Kidney glomerular epithelial cell (primary cell): ENCODE measurements around the gene DLGAP4.

ENCODE experiments used
- DNase-seq: peaks from one replicate; lab custom pipeline; 2025; lab: John Stamatoyannopoulos, UW

Gene DLGAP4

DNA sequence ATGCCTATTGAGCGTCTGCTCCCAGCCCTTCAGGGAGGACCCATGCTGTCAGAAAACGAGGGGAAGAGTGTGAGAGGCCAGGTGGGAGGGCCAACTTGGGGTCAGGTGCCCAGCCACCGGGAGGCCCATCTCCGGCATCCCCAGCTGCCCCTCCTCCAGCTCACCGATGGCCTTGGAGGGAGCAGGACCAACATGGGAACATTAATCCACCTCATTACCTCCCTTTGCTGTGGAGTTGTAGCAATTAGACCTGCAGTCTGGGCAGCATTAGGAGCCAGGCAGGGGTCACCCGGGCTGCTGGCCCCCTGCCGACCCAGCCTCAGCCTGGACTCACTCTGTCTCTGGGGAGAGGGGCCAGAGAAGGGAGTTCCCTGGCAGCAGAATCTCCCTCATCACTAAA is 25.1 kb downstream of the DLGAP4 start:
- no peak for DNase-seq

- no peak for DNase-seq
These were observed 27.7 kb downstream of the DLGAP4 start for GRCh38 chr20:36333841-36334240.

- no peak for DNase-seq
These were observed 28.4 kb downstream of the DLGAP4 start for GRCh38 chr20:36334281-36335205.

- no peak for DNase-seq
These were observed 29.2 kb downstream of the DLGAP4 start for GRCh38 chr20:36335206-36335870.

GRCh38 chr20:36336204-36336603 is 30.1 kb downstream of the DLGAP4 start:
- no peak for DNase-seq

DNA sequence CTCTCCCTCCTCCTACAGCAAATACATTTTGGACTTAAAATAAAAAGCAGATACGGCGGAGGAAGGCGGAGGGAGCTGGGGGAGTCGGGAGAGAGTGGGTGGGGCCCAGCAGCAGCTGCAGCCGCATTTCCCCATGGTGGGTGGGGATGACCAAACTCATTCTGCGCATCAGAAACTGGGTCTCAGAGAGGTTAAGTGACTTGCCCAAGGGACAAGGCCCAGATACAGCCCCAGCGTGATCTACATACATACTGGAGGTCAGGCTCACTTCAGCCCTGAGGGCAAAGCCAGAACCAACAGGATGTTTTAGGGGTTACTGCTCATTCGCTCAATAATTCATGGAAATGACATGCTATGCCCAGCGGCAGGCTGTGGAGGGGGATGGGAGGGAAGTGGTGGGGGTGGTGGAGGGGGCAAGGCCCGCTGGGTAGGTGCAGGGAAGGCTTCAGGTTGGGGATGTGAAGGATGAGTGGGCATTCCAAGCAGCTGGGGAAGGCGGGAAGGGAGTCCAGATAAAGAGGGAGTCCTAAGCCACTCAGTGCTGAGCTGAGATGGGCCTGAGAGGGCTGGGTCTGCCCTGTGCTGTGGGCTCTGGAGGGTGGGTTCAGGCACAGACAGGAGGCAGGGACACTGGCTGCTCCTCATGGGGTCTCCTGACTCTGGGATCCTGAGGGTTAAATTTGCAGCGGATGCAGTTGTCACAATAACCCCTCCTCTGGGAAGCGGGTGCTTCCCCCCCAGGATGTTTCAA is 31.0 kb downstream of the DLGAP4 start:
- DNase-seq: no peak

DNA sequence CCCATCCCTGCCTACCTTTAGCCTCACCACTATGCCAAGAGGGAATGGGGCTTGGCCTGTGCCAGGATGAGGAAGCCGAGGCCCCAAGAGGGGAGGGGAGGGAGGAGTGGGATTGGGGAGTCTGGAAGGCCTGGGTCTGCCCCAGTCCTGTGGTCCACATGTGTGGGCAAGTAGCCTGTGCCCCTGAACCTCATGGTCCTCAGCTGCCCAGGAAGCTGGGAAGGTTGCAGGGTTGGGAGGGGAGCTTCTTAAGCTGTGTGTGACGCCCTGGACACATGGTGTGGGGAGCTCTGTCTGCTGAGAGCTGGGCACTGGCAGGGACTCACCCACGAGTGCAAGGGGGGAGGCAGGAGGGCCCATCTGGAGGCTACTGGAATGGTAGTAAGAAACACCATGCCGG is 31.7 kb downstream of the DLGAP4 start:
- no peak for DNase-seq

GRCh38 chr20:36339646-36340592 is 33.8 kb downstream of the DLGAP4 start:
- DNase-seq: no peak

GRCh38 chr20:36340593-36340990 is 34.5 kb downstream of the DLGAP4 start:
- DNase-seq: no peak

GRCh38 chr20:36341331-36342020 is 35.3 kb downstream of the DLGAP4 start:
- DNase-seq: no peak

- no peak for DNase-seq
These were observed 36.4 kb downstream of the DLGAP4 start for GRCh38 chr20:36342331-36343120.

DNA sequence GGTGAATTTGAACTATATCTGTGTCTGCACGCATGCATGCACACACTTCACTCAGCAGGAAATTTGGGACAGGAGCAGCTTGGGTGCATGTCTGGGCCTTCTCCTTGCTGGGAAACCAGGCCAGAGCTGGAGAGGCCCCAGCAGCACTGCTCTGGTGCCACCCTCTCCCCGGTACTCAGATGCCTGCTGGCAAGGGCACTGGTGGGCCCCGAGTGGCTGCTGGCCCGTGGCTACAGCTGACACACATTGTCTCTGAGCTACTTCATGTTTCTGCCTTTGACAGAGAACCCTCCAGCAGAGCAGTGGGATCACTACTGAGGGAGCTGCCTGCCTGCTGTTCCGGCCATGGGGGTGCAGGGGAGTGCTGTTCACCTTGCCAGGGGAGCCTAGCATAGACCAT is 37.5 kb downstream of the DLGAP4 start:
- DNase-seq: no peak

DNA sequence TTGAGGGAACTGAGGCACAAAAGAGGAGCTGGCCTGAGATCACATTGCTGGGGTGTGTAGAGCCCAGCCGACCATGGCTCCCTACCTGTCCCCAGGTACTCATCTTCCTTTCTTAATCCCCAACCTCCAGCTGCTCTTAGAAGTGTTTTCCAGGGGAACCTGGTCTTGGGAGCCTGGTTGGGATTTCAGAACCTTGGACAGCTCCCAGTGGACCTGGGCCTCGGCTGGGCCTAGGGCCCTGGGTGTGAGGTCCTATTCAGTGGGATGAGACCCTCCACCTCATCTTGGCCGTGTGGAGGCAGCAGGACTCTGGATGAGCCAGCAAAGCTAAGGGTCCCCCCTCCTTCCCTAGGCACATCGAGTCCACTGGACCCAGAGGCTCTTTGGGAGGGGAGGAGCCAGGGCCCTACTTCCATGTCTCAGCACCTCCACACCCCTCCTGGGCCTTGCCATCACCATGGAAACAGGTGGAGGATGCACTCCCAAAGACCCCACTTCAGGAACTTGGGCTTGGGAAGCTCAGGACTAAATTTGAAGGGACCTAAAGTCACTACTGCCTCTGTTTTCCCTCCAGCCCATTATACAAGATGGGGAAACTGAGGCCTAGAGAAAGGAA is 38.5 kb downstream of the DLGAP4 start:
- DNase-seq: peak; percentile 39

- DNase-seq: no peak
These were observed 40.1 kb downstream of the DLGAP4 start for GRCh38 chr20:36346256-36346655.

- DNase-seq: no peak
These were observed 43.4 kb downstream of the DLGAP4 start for GRCh38 chr20:36349384-36350170.

- DNase-seq: no peak
These were observed 44.3 kb downstream of the DLGAP4 start for GRCh38 chr20:36350439-36350838.

GRCh38 chr20:36351937-36352336 is 45.8 kb downstream of the DLGAP4 start:
- DNase-seq: no peak

GRCh38 chr20:36352843-36353553 is 46.9 kb downstream of the DLGAP4 start:
- DNase-seq: no peak
